Upper lobe of left lung (tissue), 4 donors: Measurements from ENCODE around the gene CACNB2.

Experiments
- CTCF ChIP-seq, 6 experiments: fragments of 450-650 bp in 4 of 6; fragments of 200-600 bp in 2 of 6; sonication (generic) in 2 of 6; IDR thresholded peaks; one replicate each; pipeline ENCODE4 v1.5.1; 2016 to 2019; ENCODE audit warnings: antibody characterized with exemption in 6 of 6
- POLR2A ChIP-seq, 4 donors: fragments of 450-650 bp; IDR thresholded peaks; one replicate each; pipeline ENCODE4 v1.5.1; 2016 to 2017; ENCODE audit warnings: antibody characterized with exemption in 4 of 4, mild to moderate bottlenecking in 2 of 4

- TF ChIP-seq CTCF (IDR thresholded peaks at IDR 0.05) (no peak), POLR2A (IDR thresholded peaks at IDR 0.05) (no peak)
These were observed 228.0 kb downstream of the CACNB2 start for GRCh38 chr10:18368273-18368672.
